Type B pancreatic cell (in vitro differentiated cells): ENCODE results near the gene PKNOX2. TPM values are rescaled to one million over a fixed set of nuclear protein-coding genes. Genes with fewer than 3 reads are reported as not detected.
A peak's percentile ranks its signal among the peaks of the same experiment; 100 is the strongest.

Source experiments
- DNase-seq: peaks from one replicate; pipeline ENCODE4 v3.0.0; 2021; ENCODE audit warnings: mixed read lengths; ENCODE audit not compliant: unreplicated experiment; ENCODE audit errors: extremely low spot score
- H3K27ac Mint-ChIP-seq: 2 replicates; pipeline ENCODE4 v1.8.0; 2021; ENCODE audit warnings: mild to moderate bottlenecking, mixed read lengths
- H3K27me3 Mint-ChIP-seq: 2 replicates; pipeline ENCODE4 v1.8.0; 2021; ENCODE audit warnings: mixed read lengths
- H3K36me3 Mint-ChIP-seq: 2 replicates; pipeline ENCODE4 v1.8.0; 2021; ENCODE audit warnings: mixed read lengths
- H3K4me1 Mint-ChIP-seq: one replicate; pipeline ENCODE4 v1.8.0; 2021; ENCODE audit warnings: mixed read lengths; ENCODE audit not compliant: unreplicated experiment
- H3K4me3 Mint-ChIP-seq: 2 replicates; pipeline ENCODE4 v1.8.0; 2021; ENCODE audit warnings: mild to moderate bottlenecking, mixed read lengths
- H3K9me3 Mint-ChIP-seq: 2 replicates; pipeline ENCODE4 v1.8.0; 2021; ENCODE audit warnings: mixed read lengths
- total RNA-seq: library from RNA; stranded (reverse); gene quantifications from 2 replicates; pipeline ENCODE4 v1.2.1, GENCODE V29; 2021; ENCODE audit warnings: low replicate concordance
- TF ChIP-seq, protein P1 (sequence below): fragments of 200-600 bp; sonication (generic); conservative IDR thresholded peaks from 2 replicates; pipeline ENCODE4 v1.5.0; 2021; ENCODE audit warnings: antibody characterized with exemption, mild to moderate bottlenecking

The PKNOX2 gene
- total RNA-seq, 1 donor from 2014 or later, result 15.3 TPM

GRCh38 chr11:125256541-125257189 lies 92.1 kb downstream of the PKNOX2 start:
- TF ChIP-seq, protein P1, sequence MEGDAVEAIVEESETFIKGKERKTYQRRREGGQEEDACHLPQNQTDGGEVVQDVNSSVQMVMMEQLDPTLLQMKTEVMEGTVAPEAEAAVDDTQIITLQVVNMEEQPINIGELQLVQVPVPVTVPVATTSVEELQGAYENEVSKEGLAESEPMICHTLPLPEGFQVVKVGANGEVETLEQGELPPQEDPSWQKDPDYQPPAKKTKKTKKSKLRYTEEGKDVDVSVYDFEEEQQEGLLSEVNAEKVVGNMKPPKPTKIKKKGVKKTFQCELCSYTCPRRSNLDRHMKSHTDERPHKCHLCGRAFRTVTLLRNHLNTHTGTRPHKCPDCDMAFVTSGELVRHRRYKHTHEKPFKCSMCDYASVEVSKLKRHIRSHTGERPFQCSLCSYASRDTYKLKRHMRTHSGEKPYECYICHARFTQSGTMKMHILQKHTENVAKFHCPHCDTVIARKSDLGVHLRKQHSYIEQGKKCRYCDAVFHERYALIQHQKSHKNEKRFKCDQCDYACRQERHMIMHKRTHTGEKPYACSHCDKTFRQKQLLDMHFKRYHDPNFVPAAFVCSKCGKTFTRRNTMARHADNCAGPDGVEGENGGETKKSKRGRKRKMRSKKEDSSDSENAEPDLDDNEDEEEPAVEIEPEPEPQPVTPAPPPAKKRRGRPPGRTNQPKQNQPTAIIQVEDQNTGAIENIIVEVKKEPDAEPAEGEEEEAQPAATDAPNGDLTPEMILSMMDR, result no peak
- H3K36me3 Mint-ChIP-seq, result peaks cover 5% of the 10 kb centered on the region
- no peak overlapping the region for H3K4me3 Mint-ChIP-seq
- H3K27ac Mint-ChIP-seq, result no peak overlapping the region
- peaks cover 13% of the 10 kb centered on the region for H3K27me3 Mint-ChIP-seq
- DNase-seq, result no peak
- peaks cover 31% of the 10 kb centered on the region for H3K4me1 Mint-ChIP-seq
- no peaks in the 10 kb centered on the region for H3K9me3 Mint-ChIP-seq

DNA sequence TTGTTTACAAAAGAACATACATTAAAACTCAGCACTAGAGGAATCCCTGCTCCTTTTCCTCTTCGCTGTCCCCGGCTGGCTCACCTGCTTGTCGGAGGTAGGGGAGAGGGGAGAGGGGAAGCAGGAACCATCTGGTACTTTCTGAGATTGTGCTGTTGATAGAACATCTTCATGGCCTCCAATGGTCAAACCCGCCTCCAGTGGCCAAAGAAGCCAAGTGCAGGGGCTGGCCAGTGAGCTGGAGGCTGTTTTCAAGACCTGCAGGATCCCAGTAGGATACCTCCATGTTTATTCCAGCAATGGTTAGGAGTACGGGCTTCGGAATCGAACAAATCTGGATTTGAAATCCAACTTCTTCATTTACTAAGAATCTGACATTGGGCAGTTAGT lies 92.6 kb downstream of the PKNOX2 start:
- no peak for DNase-seq
- H3K4me1 Mint-ChIP-seq, result peaks cover 34% of the 10 kb centered on the region
- H3K4me3 Mint-ChIP-seq, result no peak overlapping the region
- TF ChIP-seq, protein P1, result peak; percentile 64
- no peak overlapping the region for H3K27ac Mint-ChIP-seq
- H3K36me3 Mint-ChIP-seq, result peaks cover 2% of the 10 kb centered on the region
- H3K27me3 Mint-ChIP-seq, result peaks cover 12% of the 10 kb centered on the region
- no peaks in the 10 kb centered on the region for H3K9me3 Mint-ChIP-seq

DNA sequence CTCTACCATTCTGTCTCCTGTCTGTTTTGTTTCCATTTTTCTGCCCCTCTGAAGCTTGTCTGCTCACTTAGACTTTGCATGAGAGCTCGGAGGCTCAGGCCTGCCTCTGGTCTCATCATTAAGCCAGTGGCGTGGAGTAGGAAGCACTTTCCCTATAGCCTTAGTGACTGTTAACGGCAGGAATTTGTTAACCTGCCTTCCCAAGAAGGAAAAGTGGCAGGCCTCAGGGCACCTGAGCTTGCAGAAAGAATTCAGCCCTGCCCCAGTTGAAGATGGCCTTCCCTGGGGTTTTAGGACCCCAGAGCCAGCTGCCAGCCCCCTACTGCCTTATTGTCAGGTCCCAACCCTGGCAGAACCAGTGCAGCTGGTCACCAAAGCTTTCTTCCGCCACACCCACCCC lies 93.2 kb downstream of the PKNOX2 start:
- no peak for DNase-seq
- H3K27ac Mint-ChIP-seq, result no peak overlapping the region
- no peaks in the 10 kb centered on the region for H3K9me3 Mint-ChIP-seq
- H3K27me3 Mint-ChIP-seq, result peaks cover 14% of the 10 kb centered on the region
- H3K36me3 Mint-ChIP-seq, result no peaks in the 10 kb centered on the region
- H3K4me1 Mint-ChIP-seq, result peaks cover 35% of the 10 kb centered on the region
- H3K4me3 Mint-ChIP-seq, result no peak overlapping the region
- TF ChIP-seq, protein P1, result no peak

GRCh38 chr11:125258291-125259032 lies 93.9 kb downstream of the PKNOX2 start:
- H3K4me3 Mint-ChIP-seq, result no peak overlapping the region
- DNase-seq, result no peak
- no peak overlapping the region for H3K27ac Mint-ChIP-seq
- peaks cover 41% of the 10 kb centered on the region for H3K4me1 Mint-ChIP-seq
- TF ChIP-seq, protein P1, result no peak
- H3K36me3 Mint-ChIP-seq, result no peaks in the 10 kb centered on the region
- peaks cover 16% of the 10 kb centered on the region for H3K27me3 Mint-ChIP-seq
- H3K9me3 Mint-ChIP-seq, result no peaks in the 10 kb centered on the region

GRCh38 chr11:125261588-125261987 lies 97.0 kb downstream of the PKNOX2 start:
- DNase-seq, result no peak
- H3K27me3 Mint-ChIP-seq, result peaks cover 26% of the 10 kb centered on the region
- peak overlapping the region; percentile 26 for H3K27ac Mint-ChIP-seq
- no peaks in the 10 kb centered on the region for H3K36me3 Mint-ChIP-seq
- H3K9me3 Mint-ChIP-seq, result no peaks in the 10 kb centered on the region
- peaks cover 36% of the 10 kb centered on the region for H3K4me1 Mint-ChIP-seq
- TF ChIP-seq, protein P1, result no peak
- H3K4me3 Mint-ChIP-seq, result no peak overlapping the region
